Astrocyte (in vitro differentiated cells and primary cell): ENCODE measurements around the gene PAXIP1. TPM values are rescaled to one million over a fixed set of nuclear protein-coding genes. Genes with fewer than 3 reads are reported as not detected.

ENCODE experiments used
- DNase-seq: peaks from one replicate; pipeline ENCODE4 v3.0.0-alpha.2; 2010; ENCODE audit warnings: low read depth
- FAIRE-seq: peaks from 2 replicates; lab custom pipeline; 2011; peaks lifted over from hg19 to GRCh38; lab: Jason Lieb, UNC
- H2AFZ ChIP-seq: 2 replicates; pipeline ENCODE4 v1.6.0; 2012; ENCODE audit warnings: low read depth, low read length, inconsistent platforms
- H3K27ac ChIP-seq: 2 replicates; pipeline ENCODE4 v1.5.1; 2011; ENCODE audit warnings: low read depth, low read length, inconsistent platforms
- H3K27me3 ChIP-seq: 2 replicates; pipeline ENCODE4 v1.6.0; 2011; ENCODE audit warnings: low read length, inconsistent platforms; ENCODE audit not compliant: insufficient read depth
- H3K36me3 ChIP-seq: 2 replicates; pipeline ENCODE4 v1.5.1; 2011; ENCODE audit warnings: low read length, inconsistent platforms; ENCODE audit not compliant: insufficient read depth
- H3K4me1 ChIP-seq: 2 replicates; pipeline ENCODE4 v1.5.1; 2011; ENCODE audit warnings: low read length, inconsistent platforms; ENCODE audit not compliant: insufficient read depth
- H3K4me2 ChIP-seq: 2 replicates; pipeline ENCODE4 v1.6.0; 2012; ENCODE audit warnings: low read length, inconsistent platforms
- H3K4me3 ChIP-seq: 2 replicates; pipeline ENCODE4 v1.5.1; 2011; ENCODE audit warnings: low read depth, mild to moderate bottlenecking, low read length, inconsistent platforms; ENCODE audit not compliant: insufficient read depth
- H3K79me2 ChIP-seq: 2 replicates; pipeline ENCODE4 v1.6.0; 2012; ENCODE audit warnings: mild to moderate bottlenecking, low read length, inconsistent platforms; ENCODE audit not compliant: insufficient read depth
- H3K9ac ChIP-seq: 2 replicates; pipeline ENCODE4 v1.6.0; 2012; ENCODE audit warnings: mild to moderate bottlenecking, low read length, inconsistent platforms
- H3K9me3 ChIP-seq: 2 replicates; pipeline ENCODE4 v1.5.1; 2012; ENCODE audit warnings: low read depth, mild to moderate bottlenecking, low read length, inconsistent platforms; ENCODE audit not compliant: insufficient read depth
- H4K20me1 ChIP-seq: 2 replicates; pipeline ENCODE4 v1.6.0; 2012; ENCODE audit warnings: low read length, inconsistent platforms; ENCODE audit not compliant: insufficient read depth
- H3K27ac Mint-ChIP-seq: one replicate; pipeline ENCODE4 v1.8.0; 2021; ENCODE audit warnings: mild to moderate bottlenecking, mixed read lengths; ENCODE audit not compliant: unreplicated experiment
- H3K27me3 Mint-ChIP-seq: one replicate; pipeline ENCODE4 v1.8.0; 2021; ENCODE audit warnings: low read depth, mixed read lengths; ENCODE audit not compliant: unreplicated experiment
- H3K36me3 Mint-ChIP-seq: one replicate; pipeline ENCODE4 v1.8.0; 2021; ENCODE audit warnings: low read depth, mixed read lengths; ENCODE audit not compliant: unreplicated experiment
- H3K4me1 Mint-ChIP-seq: one replicate; pipeline ENCODE4 v1.8.0; 2021; ENCODE audit warnings: low read depth, mixed read lengths; ENCODE audit not compliant: unreplicated experiment
- H3K4me3 Mint-ChIP-seq: one replicate; pipeline ENCODE4 v1.8.0; 2021; ENCODE audit warnings: mild to moderate bottlenecking, moderate library complexity, mixed read lengths; ENCODE audit not compliant: unreplicated experiment
- H3K9me3 Mint-ChIP-seq: one replicate; pipeline ENCODE4 v1.8.0; 2021; ENCODE audit warnings: mild to moderate bottlenecking, mixed read lengths; ENCODE audit not compliant: unreplicated experiment
- EZH2 ChIP-seq: IDR thresholded peaks from 2 replicates; pipeline ENCODE4 v1.6.1; 2012; ENCODE audit warnings: mild to moderate bottlenecking, low read length, inconsistent platforms; ENCODE audit not compliant: insufficient read depth
- total RNA-seq: library from RNA; stranded (reverse); gene quantifications from 2 replicates; pipeline ENCODE4 v1.2.1, GENCODE V29; 2021
- TF ChIP-seq, protein P1 (sequence below): IDR thresholded peaks from 2 replicates; pipeline ENCODE4 v1.5.1; 2011; ENCODE audit warnings: low read depth, mild to moderate bottlenecking, inconsistent platforms, low read length, moderate library complexity; ENCODE audit not compliant: insufficient read depth

Gene PAXIP1
- total RNA-seq, 1 donor from 2014 or later: 12.7 TPM

GRCh38 chr7:155002411-155003091 is 373 bp downstream of the PAXIP1 start:
- H2AFZ ChIP-seq: peak overlapping the region; percentile 49
- no peaks in the 10 kb centered on the region for H3K36me3 ChIP-seq
- Mint-ChIP-seq H3K27me3 (no peaks in the 10 kb centered on the region), H3K27ac (no peak overlapping the region), H3K4me1 (no peaks in the 10 kb centered on the region), H3K4me3 (no peak overlapping the region), H3K36me3 (peaks cover 1% of the 10 kb centered on the region), H3K9me3 (no peaks in the 10 kb centered on the region)
- H3K9ac ChIP-seq: peak overlapping the region; percentile 79
- no peak for DNase-seq
- no peaks in the 10 kb centered on the region for H3K27me3 ChIP-seq
- no peaks in the 10 kb centered on the region for H3K9me3 ChIP-seq
- peak overlapping the region; percentile 95 for H3K4me2 ChIP-seq
- no peak for FAIRE-seq
- peaks cover 26% of the 10 kb centered on the region for H4K20me1 ChIP-seq
- no peak for TF ChIP-seq EZH2
- TF ChIP-seq, protein P1, sequence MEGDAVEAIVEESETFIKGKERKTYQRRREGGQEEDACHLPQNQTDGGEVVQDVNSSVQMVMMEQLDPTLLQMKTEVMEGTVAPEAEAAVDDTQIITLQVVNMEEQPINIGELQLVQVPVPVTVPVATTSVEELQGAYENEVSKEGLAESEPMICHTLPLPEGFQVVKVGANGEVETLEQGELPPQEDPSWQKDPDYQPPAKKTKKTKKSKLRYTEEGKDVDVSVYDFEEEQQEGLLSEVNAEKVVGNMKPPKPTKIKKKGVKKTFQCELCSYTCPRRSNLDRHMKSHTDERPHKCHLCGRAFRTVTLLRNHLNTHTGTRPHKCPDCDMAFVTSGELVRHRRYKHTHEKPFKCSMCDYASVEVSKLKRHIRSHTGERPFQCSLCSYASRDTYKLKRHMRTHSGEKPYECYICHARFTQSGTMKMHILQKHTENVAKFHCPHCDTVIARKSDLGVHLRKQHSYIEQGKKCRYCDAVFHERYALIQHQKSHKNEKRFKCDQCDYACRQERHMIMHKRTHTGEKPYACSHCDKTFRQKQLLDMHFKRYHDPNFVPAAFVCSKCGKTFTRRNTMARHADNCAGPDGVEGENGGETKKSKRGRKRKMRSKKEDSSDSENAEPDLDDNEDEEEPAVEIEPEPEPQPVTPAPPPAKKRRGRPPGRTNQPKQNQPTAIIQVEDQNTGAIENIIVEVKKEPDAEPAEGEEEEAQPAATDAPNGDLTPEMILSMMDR: no peak
- peaks cover 45% of the 10 kb centered on the region for H3K79me2 ChIP-seq
- peak overlapping the region; percentile 67 for H3K4me3 ChIP-seq
- peaks cover 3% of the 10 kb centered on the region for H3K4me1 ChIP-seq
- peak overlapping the region; percentile 94 for H3K27ac ChIP-seq

DNA sequence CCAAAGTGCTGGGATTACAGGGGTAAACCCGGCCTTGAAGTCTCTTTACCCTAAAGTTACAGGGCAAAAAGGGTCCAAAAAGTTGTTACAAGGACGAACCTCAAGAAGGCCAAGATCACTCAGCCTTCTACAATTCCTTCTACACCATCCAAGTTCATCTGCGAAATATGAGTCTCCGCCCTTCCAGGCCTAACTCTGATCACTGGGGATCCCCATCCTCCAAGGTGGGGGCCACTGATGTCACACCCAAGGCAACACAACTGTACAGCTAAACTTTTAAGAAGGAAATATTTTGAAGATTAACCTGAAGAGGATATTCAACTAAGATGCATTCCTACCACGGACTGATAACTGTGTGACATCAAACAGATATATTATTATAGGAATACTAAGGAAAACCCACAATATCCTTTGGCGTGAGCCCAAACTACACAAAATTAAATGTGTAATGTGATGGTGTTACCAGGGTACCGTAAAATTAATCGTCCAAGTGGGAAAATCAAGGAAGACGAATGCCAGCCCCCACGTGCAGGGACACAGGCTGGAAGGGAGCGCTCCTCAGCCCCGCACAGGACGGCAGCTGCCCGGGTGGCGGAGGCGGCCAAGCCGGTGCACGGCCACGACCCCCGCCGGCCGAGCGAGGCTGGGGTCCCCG is 1.0 kb downstream of the PAXIP1 start:
- Histone ChIP-seq H3K79me2 (peaks cover 45% of the 10 kb centered on the region), H3K4me1 (peaks cover 3% of the 10 kb centered on the region), H3K27ac (no peak overlapping the region), H2AFZ (peak overlapping the region; percentile 49), H3K36me3 (peaks cover 3% of the 10 kb centered on the region), H3K9ac (peak overlapping the region; percentile 79), H3K9me3 (no peaks in the 10 kb centered on the region), H3K4me3 (peak overlapping the region; percentile 67), H3K27me3 (no peaks in the 10 kb centered on the region), H3K4me2 (peak overlapping the region; percentile 83), H4K20me1 (peaks cover 26% of the 10 kb centered on the region)
- FAIRE-seq: no peak
- H3K36me3 Mint-ChIP-seq: peaks cover 1% of the 10 kb centered on the region
- H3K4me1 Mint-ChIP-seq: no peaks in the 10 kb centered on the region
- no peaks in the 10 kb centered on the region for H3K9me3 Mint-ChIP-seq
- H3K4me3 Mint-ChIP-seq: peak overlapping the region; percentile 88
- TF ChIP-seq EZH2: no peak
- TF ChIP-seq, protein P1: no peak
- peak overlapping the region; percentile 79 for H3K27ac Mint-ChIP-seq
- no peak for DNase-seq
- no peaks in the 10 kb centered on the region for H3K27me3 Mint-ChIP-seq

- H3K4me3 Mint-ChIP-seq: no peak overlapping the region
- Histone ChIP-seq H3K79me2 (peaks cover 45% of the 10 kb centered on the region), H3K4me2 (no peak overlapping the region)
These were observed 2.1 kb downstream of the PAXIP1 start for GRCh38 chr7:155000795-155001194.

More at GRCh38 chr7:155000795-155001194, 2.1 kb downstream of the PAXIP1 start:
- no peak for TF ChIP-seq EZH2
- TF ChIP-seq, protein P1: no peak
- Histone ChIP-seq H3K4me3 (no peak overlapping the region), H3K36me3 (peaks cover 9% of the 10 kb centered on the region), H2AFZ (no peak overlapping the region), H4K20me1 (peaks cover 26% of the 10 kb centered on the region), H3K4me1 (peaks cover 3% of the 10 kb centered on the region), H3K27me3 (no peaks in the 10 kb centered on the region), H3K27ac (no peak overlapping the region), H3K9ac (no peak overlapping the region), H3K9me3 (no peaks in the 10 kb centered on the region)
- Mint-ChIP-seq H3K4me1 (no peaks in the 10 kb centered on the region), H3K9me3 (no peaks in the 10 kb centered on the region), H3K36me3 (peaks cover 4% of the 10 kb centered on the region), H3K27me3 (no peaks in the 10 kb centered on the region), H3K27ac (no peak overlapping the region)
- no peak for DNase-seq
- no peak for FAIRE-seq
